Measurements from ENCODE around the gene SLX9.

DNA sequence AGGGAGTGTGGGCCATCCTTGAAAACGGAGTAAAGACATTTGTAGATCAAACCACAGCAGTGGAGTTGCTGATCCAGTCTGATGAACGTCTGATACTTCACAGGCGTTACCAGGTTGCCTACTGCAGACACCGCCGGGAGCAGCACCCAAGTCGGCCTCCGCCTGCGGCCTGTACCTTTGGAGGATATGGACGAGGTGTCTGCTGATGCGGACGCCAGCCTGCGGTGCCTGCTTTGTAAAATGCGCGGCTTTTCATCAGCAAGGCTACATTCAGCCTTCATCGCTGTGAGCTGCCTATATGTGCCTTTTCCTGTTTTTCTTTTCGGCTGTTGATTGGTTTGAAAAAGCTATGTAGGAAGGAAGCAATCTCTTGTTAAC lies 16.0 kb downstream of the SLX9 start:
- TF ChIP-seq, protein P1, sequence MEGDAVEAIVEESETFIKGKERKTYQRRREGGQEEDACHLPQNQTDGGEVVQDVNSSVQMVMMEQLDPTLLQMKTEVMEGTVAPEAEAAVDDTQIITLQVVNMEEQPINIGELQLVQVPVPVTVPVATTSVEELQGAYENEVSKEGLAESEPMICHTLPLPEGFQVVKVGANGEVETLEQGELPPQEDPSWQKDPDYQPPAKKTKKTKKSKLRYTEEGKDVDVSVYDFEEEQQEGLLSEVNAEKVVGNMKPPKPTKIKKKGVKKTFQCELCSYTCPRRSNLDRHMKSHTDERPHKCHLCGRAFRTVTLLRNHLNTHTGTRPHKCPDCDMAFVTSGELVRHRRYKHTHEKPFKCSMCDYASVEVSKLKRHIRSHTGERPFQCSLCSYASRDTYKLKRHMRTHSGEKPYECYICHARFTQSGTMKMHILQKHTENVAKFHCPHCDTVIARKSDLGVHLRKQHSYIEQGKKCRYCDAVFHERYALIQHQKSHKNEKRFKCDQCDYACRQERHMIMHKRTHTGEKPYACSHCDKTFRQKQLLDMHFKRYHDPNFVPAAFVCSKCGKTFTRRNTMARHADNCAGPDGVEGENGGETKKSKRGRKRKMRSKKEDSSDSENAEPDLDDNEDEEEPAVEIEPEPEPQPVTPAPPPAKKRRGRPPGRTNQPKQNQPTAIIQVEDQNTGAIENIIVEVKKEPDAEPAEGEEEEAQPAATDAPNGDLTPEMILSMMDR (IDR thresholded peaks at IDR 0.05) = no peak
- TF ChIP-seq POLR2A (IDR thresholded peaks at IDR 0.05) (no peak), POLR2AphosphoS5 (IDR thresholded peaks at IDR 0.05) (no peak), EP300 (IDR thresholded peaks at IDR 0.05) (no peak)

Measured in sigmoid colon (tissue), 4 donors.